Dermis microvascular lymphatic vessel endothelial cell (primary cell): ENCODE results near the gene DGKI. TPM values are rescaled to one million over a fixed set of nuclear protein-coding genes. Genes with fewer than 3 reads are reported as not detected.
"Not testable (repeated sequence)": the region's sequence is repeated elsewhere in the genome, so short reads cannot be mapped to it uniquely, and the experiment has no call there.

Experiments used
- DNase-seq, 2 donors: peaks; one replicate each; pipeline versions ENCODE4 v3.0.0 to v3.0.0-alpha.2; 2010; ENCODE audit warnings: low read depth in 2 of 2
- total RNA-seq: library from RNA; depleted of rRNA; stranded (reverse); fragments of >200 nt; gene quantifications from 2 replicates; pipeline ENCODE4 v1.2.1, GENCODE V29; 2014

Gene DGKI
- total RNA-seq, 1 donor from 2014 or later = 0.64 TPM

GRCh38 chr7:137742051-137742450 is 104.7 kb downstream of the DGKI start:
- DNase-seq = no peak

- no peak for DNase-seq
Measured at GRCh38 chr7:137741443-137741842, 105.3 kb downstream of the DGKI start.

- no peak for DNase-seq
Measured at GRCh38 chr7:137734221-137734620, 112.6 kb downstream of the DGKI start.

GRCh38 chr7:137732168-137732567 is 114.6 kb downstream of the DGKI start:
- DNase-seq = no peak

GRCh38 chr7:137731436-137731835 is 115.3 kb downstream of the DGKI start:
- no peak for DNase-seq

GRCh38 chr7:137728426-137728825 is 118.3 kb downstream of the DGKI start:
- no peak for DNase-seq

GRCh38 chr7:137727413-137727812 is 119.4 kb downstream of the DGKI start:
- no peak for DNase-seq

GRCh38 chr7:137718355-137718754 is 128.4 kb downstream of the DGKI start:
- DNase-seq = no peak

GRCh38 chr7:137717811-137718271 is 128.9 kb downstream of the DGKI start:
- DNase-seq = peak in 1 of 2 donors; percentile 67

GRCh38 chr7:137717045-137717444 is 129.7 kb downstream of the DGKI start:
- peak in 1 of 2 donors; percentile 39 for DNase-seq

- DNase-seq = no peak
Measured at GRCh38 chr7:137716061-137716460, 130.7 kb downstream of the DGKI start.

- DNase-seq = no peak
Measured at GRCh38 chr7:137715533-137715932, 131.2 kb downstream of the DGKI start.

GRCh38 chr7:137715121-137715520 is 131.7 kb downstream of the DGKI start:
- DNase-seq = no peak

GRCh38 chr7:137706330-137706729 is 140.4 kb downstream of the DGKI start:
- DNase-seq = not testable (repeated sequence)

GRCh38 chr7:137704723-137705122 is 142.1 kb downstream of the DGKI start:
- no peak for DNase-seq

- no peak for DNase-seq
Measured at GRCh38 chr7:137703291-137704010, 143.3 kb downstream of the DGKI start.

GRCh38 chr7:137696988-137697387 is 149.8 kb downstream of the DGKI start:
- peak; percentile 37 to 80 for DNase-seq

- no peak for DNase-seq
Measured at GRCh38 chr7:137696376-137696775, 150.4 kb downstream of the DGKI start.

GRCh38 chr7:137695942-137696341 is 150.8 kb downstream of the DGKI start:
- peak; percentile 92 to 94 for DNase-seq

GRCh38 chr7:137695494-137695893 is 151.3 kb downstream of the DGKI start:
- no peak for DNase-seq

- peak in 1 of 2 donors; percentile 50 for DNase-seq
Measured at GRCh38 chr7:137694405-137694804, 152.4 kb downstream of the DGKI start.

GRCh38 chr7:137692399-137692798 is 154.4 kb downstream of the DGKI start:
- DNase-seq = no peak

- no peak for DNase-seq
Measured at GRCh38 chr7:137691566-137691965, 155.2 kb downstream of the DGKI start.

GRCh38 chr7:137690635-137691034 is 156.1 kb downstream of the DGKI start:
- no peak for DNase-seq
